ENCODE data around the gene CAMTA1.

Gene CAMTA1

GRCh38 chr1:6762060-6762459 is 23.2 kb upstream of the CAMTA1 start:
- peak; percentile 70 to 89 for DNase-seq
- Histone ChIP-seq H4K8ac (ENCODE audit: low read depth, low read length) (no peak overlapping the region), H3K14ac (ENCODE audit: low read length) (no peak overlapping the region), H3K23ac (ENCODE audit: low read length) (no peak overlapping the region), H3K27ac (ENCODE audit: low read depth, low read length) (no peak overlapping the region), H3K79me1 (ENCODE audit: low read length) (no peaks in the 10 kb centered on the region), H3K36me3 (ENCODE audit: control insufficient read depth in 1 of 2, insufficient read depth in 2 of 2, low read length in 2 of 2) (no peaks in the 10 kb centered on the region), H3K27me3 (ENCODE audit: insufficient read depth, low read length) (no peaks in the 10 kb centered on the region), H3K4me1 (ENCODE audit: control insufficient read depth in 1 of 2, insufficient read depth in 2 of 2, low read length in 2 of 2) (no peaks in the 10 kb centered on the region), H3K4me3 (ENCODE audit: low read depth, low read length) (no peak overlapping the region), H2BK12ac (ENCODE audit: low read length) (no peak overlapping the region), H3K4me2 (ENCODE audit: low read length) (no peak overlapping the region), H3K79me2 (ENCODE audit: control insufficient read depth, insufficient read depth, low read length, poor library complexity) (no peaks in the 10 kb centered on the region), H4K12ac (ENCODE audit: low read depth, low read length) (no peak overlapping the region), H2AK5ac (ENCODE audit: low read length) (no peak overlapping the region), H3K9me3 (ENCODE audit: insufficient read depth, low read depth, low read length) (no peaks in the 10 kb centered on the region), H3K9ac (ENCODE audit: low read length) (no peak overlapping the region), H3K18ac (ENCODE audit: low read length) (no peak overlapping the region), H4K91ac (ENCODE audit: low read depth, low read length) (no peak overlapping the region), H2BK120ac (ENCODE audit: insufficient read depth, low read length, poor library complexity) (no peak overlapping the region), H2AFZ (ENCODE audit: insufficient read depth, low read length, poor library complexity) (no peak overlapping the region), H3K4ac (ENCODE audit: low read depth, low read length) (no peak overlapping the region), H2BK5ac (ENCODE audit: low read depth, low read length, poor library complexity) (no peak overlapping the region)
- WGBS (ENCODE audit: extremely low coverage, insufficient coverage, insufficient read length): no CpG with 5 or more reads among the region's 6 CpGs

GRCh38 chr1:6770751-6771440 is 14.4 kb upstream of the CAMTA1 start:
- Histone ChIP-seq H3K14ac (ENCODE audit: low read length) (no peak overlapping the region), H3K27me3 (ENCODE audit: insufficient read depth, low read length) (no peaks in the 10 kb centered on the region), H3K4me1 (ENCODE audit: control insufficient read depth in 1 of 2, insufficient read depth in 2 of 2, low read length in 2 of 2) (peaks cover 8 to 14% of the 10 kb centered on the region in 2 experiments), H3K4me2 (ENCODE audit: low read length) (peak overlapping the region; percentile 29), H2AK5ac (ENCODE audit: low read length) (no peak overlapping the region), H3K4me3 (ENCODE audit: low read depth, low read length) (no peak overlapping the region), H3K36me3 (ENCODE audit: control insufficient read depth in 1 of 2, insufficient read depth in 2 of 2, low read length in 2 of 2) (no peaks in the 10 kb centered on the region), H2BK12ac (ENCODE audit: low read length) (no peak overlapping the region), H3K23ac (ENCODE audit: low read length) (no peak overlapping the region), H2BK120ac (ENCODE audit: insufficient read depth, low read length, poor library complexity) (no peak overlapping the region), H4K8ac (ENCODE audit: low read depth, low read length) (no peak overlapping the region), H2AFZ (ENCODE audit: insufficient read depth, low read length, poor library complexity) (no peak overlapping the region), H2BK5ac (ENCODE audit: low read depth, low read length, poor library complexity) (no peak overlapping the region), H3K9ac (ENCODE audit: low read length) (no peak overlapping the region), H3K4ac (ENCODE audit: low read depth, low read length) (no peak overlapping the region), H3K27ac (ENCODE audit: low read depth, low read length) (peak overlapping the region; percentile 69), H3K79me1 (ENCODE audit: low read length) (peaks cover 6% of the 10 kb centered on the region), H3K9me3 (ENCODE audit: insufficient read depth, low read depth, low read length) (peaks cover 1% of the 10 kb centered on the region), H4K91ac (ENCODE audit: low read depth, low read length) (no peak overlapping the region), H4K12ac (ENCODE audit: low read depth, low read length) (no peak overlapping the region), H3K18ac (ENCODE audit: low read length) (no peak overlapping the region), H3K79me2 (ENCODE audit: control insufficient read depth, insufficient read depth, low read length, poor library complexity) (no peaks in the 10 kb centered on the region)
- no CpG with 5 or more reads among the region's 13 CpGs for WGBS (ENCODE audit: extremely low coverage, insufficient coverage, insufficient read length)
- peak; percentile 75 to 86 for DNase-seq

GRCh38 chr1:6771441-6771769 is 13.8 kb upstream of the CAMTA1 start:
- Histone ChIP-seq H4K8ac (ENCODE audit: low read depth, low read length) (no peak overlapping the region), H2BK5ac (ENCODE audit: low read depth, low read length, poor library complexity) (peak overlapping the region; percentile 22), H4K91ac (ENCODE audit: low read depth, low read length) (no peak overlapping the region), H3K4ac (ENCODE audit: low read depth, low read length) (no peak overlapping the region), H2BK12ac (ENCODE audit: low read length) (no peak overlapping the region), H3K4me1 (ENCODE audit: control insufficient read depth in 1 of 2, insufficient read depth in 2 of 2, low read length in 2 of 2) (peaks cover 8 to 14% of the 10 kb centered on the region in 2 experiments), H3K9me3 (ENCODE audit: insufficient read depth, low read depth, low read length) (peaks cover 1% of the 10 kb centered on the region), H4K12ac (ENCODE audit: low read depth, low read length) (no peak overlapping the region), H2AFZ (ENCODE audit: insufficient read depth, low read length, poor library complexity) (no peak overlapping the region), H3K79me2 (ENCODE audit: control insufficient read depth, insufficient read depth, low read length, poor library complexity) (no peaks in the 10 kb centered on the region), H3K27me3 (ENCODE audit: insufficient read depth, low read length) (no peaks in the 10 kb centered on the region), H3K4me2 (ENCODE audit: low read length) (peak overlapping the region; percentile 23), H3K18ac (ENCODE audit: low read length) (no peak overlapping the region), H2AK5ac (ENCODE audit: low read length) (no peak overlapping the region), H3K79me1 (ENCODE audit: low read length) (peaks cover 6% of the 10 kb centered on the region), H2BK120ac (ENCODE audit: insufficient read depth, low read length, poor library complexity) (no peak overlapping the region), H3K27ac (ENCODE audit: low read depth, low read length) (peak overlapping the region; percentile 69), H3K9ac (ENCODE audit: low read length) (no peak overlapping the region), H3K4me3 (ENCODE audit: low read depth, low read length) (no peak overlapping the region), H3K23ac (ENCODE audit: low read length) (no peak overlapping the region), H3K14ac (ENCODE audit: low read length) (no peak overlapping the region), H3K36me3 (ENCODE audit: control insufficient read depth in 1 of 2, insufficient read depth in 2 of 2, low read length in 2 of 2) (no peaks in the 10 kb centered on the region)
- DNase-seq: no peak
- WGBS (ENCODE audit: extremely low coverage, insufficient coverage, insufficient read length): no CpG with 5 or more reads among the region's 7 CpGs

GRCh38 chr1:6774381-6774780 is 10.9 kb upstream of the CAMTA1 start:
- no peaks in the 10 kb centered on the region for H3K79me2 ChIP-seq (ENCODE audit: control insufficient read depth, insufficient read depth, low read length, poor library complexity)
- no peak for DNase-seq
- no CpG with 5 or more reads among the region's 1 CpG for WGBS (ENCODE audit: extremely low coverage, insufficient coverage, insufficient read length)
- H2AFZ ChIP-seq (ENCODE audit: insufficient read depth, low read length, poor library complexity): no peak overlapping the region
- H2BK5ac ChIP-seq (ENCODE audit: low read depth, low read length, poor library complexity): no peak overlapping the region
- H2BK120ac ChIP-seq (ENCODE audit: insufficient read depth, low read length, poor library complexity): no peak overlapping the region
- no peak overlapping the region for H2BK12ac ChIP-seq (ENCODE audit: low read length)
- H4K91ac ChIP-seq (ENCODE audit: low read depth, low read length): no peak overlapping the region
- H3K4me2 ChIP-seq (ENCODE audit: low read length): no peak overlapping the region
- H3K14ac ChIP-seq (ENCODE audit: low read length): no peak overlapping the region
- no peak overlapping the region for H3K9ac ChIP-seq (ENCODE audit: low read length)
- H3K4ac ChIP-seq (ENCODE audit: low read depth, low read length): no peak overlapping the region
- H3K4me3 ChIP-seq (ENCODE audit: low read depth, low read length): no peak overlapping the region
- H3K79me1 ChIP-seq (ENCODE audit: low read length): peaks cover 6% of the 10 kb centered on the region
- H3K18ac ChIP-seq (ENCODE audit: low read length): no peak overlapping the region
- H4K8ac ChIP-seq (ENCODE audit: low read depth, low read length): no peak overlapping the region
- no peak overlapping the region for H4K12ac ChIP-seq (ENCODE audit: low read depth, low read length)
- no peak overlapping the region for H3K23ac ChIP-seq (ENCODE audit: low read length)
- H3K4me1 ChIP-seq (ENCODE audit: control insufficient read depth in 1 of 2, insufficient read depth in 2 of 2, low read length in 2 of 2): peaks cover 8 to 14% of the 10 kb centered on the region in 2 experiments
- no peaks in the 10 kb centered on the region for H3K27me3 ChIP-seq (ENCODE audit: insufficient read depth, low read length)
- no peaks in the 10 kb centered on the region for H3K36me3 ChIP-seq (ENCODE audit: control insufficient read depth in 1 of 2, insufficient read depth in 2 of 2, low read length in 2 of 2)
- H3K9me3 ChIP-seq (ENCODE audit: insufficient read depth, low read depth, low read length): peaks cover 3% of the 10 kb centered on the region
- no peak overlapping the region for H3K27ac ChIP-seq (ENCODE audit: low read depth, low read length)
- H2AK5ac ChIP-seq (ENCODE audit: low read length): no peak overlapping the region
